ENCODE measurements around the gene IFNL1. TPM values are rescaled to one million over a fixed set of nuclear protein-coding genes. Genes with fewer than 3 reads are reported as not detected.

The IFNL1 gene
- total and polyA plus RNA-seq, 9 of the 15 experiments (the other 6 are each of a cell fraction or from before 2014, with no cell fraction given) = not detected

GRCh38 chr19:39333507-39333906 is 37.3 kb downstream of the IFNL1 start (continued):
- TF ChIP-seq CTCFL (IDR thresholded peaks at IDR 0.05; ENCODE audit: borderline replicate concordance, insufficient read depth, low read depth, low read length, poor library complexity, severe bottlenecking) = no peak

DNA sequence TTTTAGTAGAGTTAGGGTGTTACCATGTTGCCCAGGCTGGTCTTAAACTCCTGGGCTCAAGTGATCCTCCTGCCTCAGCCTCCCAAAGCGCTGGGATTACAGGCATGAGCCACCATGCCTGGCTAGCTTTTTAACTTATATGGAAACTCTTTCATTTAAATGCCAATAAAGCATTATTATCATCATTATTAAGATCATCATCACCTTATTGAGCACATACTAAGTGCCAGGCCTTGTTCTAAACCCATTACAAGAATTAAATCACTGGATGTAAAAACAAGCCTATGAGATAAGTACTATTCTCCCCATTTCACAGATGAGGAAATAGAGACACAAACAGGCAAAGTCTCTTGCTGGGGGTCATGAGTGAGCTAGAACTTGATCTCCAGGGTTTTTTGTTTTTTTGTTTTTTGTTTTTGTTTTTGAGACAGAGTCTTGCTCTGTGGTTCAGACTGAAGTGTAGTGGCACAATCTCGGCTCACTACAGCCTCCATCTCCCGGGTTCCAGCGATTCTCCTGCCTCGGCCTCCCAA is 38.3 kb downstream of the IFNL1 start:
- Histone ChIP-seq H3K27ac (ENCODE audit: extremely low read depth, low read depth, low read length) (no peak overlapping the region), H3K36me3 (ENCODE audit: control insufficient read depth, insufficient read depth, low read length) (no peaks in the 10 kb centered on the region), H3K9me1 (ENCODE audit: control insufficient read depth, insufficient read depth, low read length) (no peaks in the 10 kb centered on the region), H3K79me2 (ENCODE audit: control insufficient read depth, insufficient read depth, low read length) (no peaks in the 10 kb centered on the region), H3K27me3 (ENCODE audit: control insufficient read depth in 2 of 2, insufficient read depth in 2 of 2, low read length in 2 of 2) (no peaks in the 10 kb centered on the region), H3K9ac (ENCODE audit: insufficient read depth in 1 of 2, low read depth in 2 of 2, low read length in 2 of 2) (no peak overlapping the region), H4K20me1 (replicated peaks; ENCODE audit: control insufficient read depth, insufficient read depth, low read length) (no peaks in the 10 kb centered on the region), H2AFZ (ENCODE audit: low read depth, low read length) (no peak overlapping the region), H3K9me3 (replicated peaks; ENCODE audit: control insufficient read depth, insufficient read depth, low read depth, low read length) (no peaks in the 10 kb centered on the region), H3K4me1 (replicated peaks in 1 of 2; ENCODE audit: control insufficient read depth in 2 of 2, insufficient read depth in 2 of 2, low read length in 2 of 2) (peaks cover 11 to 20% of the 10 kb centered on the region in 2 experiments), H3K4me3 (no peak overlapping the region; the same call in 1 of the 2 replicates), H3K4me2 (ENCODE audit: insufficient read depth, low read length) (no peak overlapping the region)
- 86% methylated on average over 5 of the region's 5 CpGs for WGBS (ENCODE audit: insufficient coverage, low coverage, missing lambda C conversion rate)
- ATAC-seq = no peak
- intact Hi-C loops (cut with micrococcal nuclease) = no loop called here
- ChIA-PET POLR2A (interaction anchor here (0.6 kb wide), 2 partner anchors 31 to 1255 kb away, joined by 3 to 4 read pairs; no protein-coding TSS in a partner anchor), CTCF (ENCODE audit: low intra/inter-chr PET ratio) (no interaction called here)
- in situ Hi-C loops (cut with MboI) = no loop called here
- BruUV-seq (replicated peaks) = no TSS peak
- FAIRE-seq = no peak
- no peak for DNase-seq (ENCODE audit: extremely low read depth in 1 of 4, low spot score in 3 of 4)
- TF ChIP-seq SMARCE1 (IDR thresholded peaks at IDR 0.05) (no peak), HDAC1 (IDR thresholded peaks at IDR 0.05) (no peak), ADNP (tag; IDR thresholded peaks at IDR 0.05) (0 out of 2 replicates have a peak, but pooled peaks have one; percentile 14), BCOR (IDR thresholded peaks at IDR 0.05) (peak; percentile 90), SRSF3 (IDR thresholded peaks at IDR 0.05; ENCODE audit: insufficient read depth, low read length) (no peak), MTA2 (IDR thresholded peaks at IDR 0.05; ENCODE audit: low read depth) (no peak), ZC3H4 (CRISPR knock-in tag; IDR thresholded peaks at IDR 0.05; ENCODE audit: borderline replicate concordance) (no peak), RBM25 (IDR thresholded peaks at IDR 0.05; ENCODE audit: low read depth, low read length, severe bottlenecking) (peak; percentile 95), FOXK2 (conservative IDR thresholded peaks at IDR 0.05 in 1 of 2, IDR thresholded peaks at IDR 0.05 in 1 of 2; ENCODE audit: low read depth in 2 of 2) (no peak), RCOR1 (IDR thresholded peaks at IDR 0.05; ENCODE audit: borderline replicate concordance in 1 of 2, low read depth in 2 of 2, low read length in 2 of 2) (0 out of 4 replicates have a peak, but pooled peaks of 1 of the 2 experiments have one; percentile 6)
- TF ChIP-seq, protein P1, sequence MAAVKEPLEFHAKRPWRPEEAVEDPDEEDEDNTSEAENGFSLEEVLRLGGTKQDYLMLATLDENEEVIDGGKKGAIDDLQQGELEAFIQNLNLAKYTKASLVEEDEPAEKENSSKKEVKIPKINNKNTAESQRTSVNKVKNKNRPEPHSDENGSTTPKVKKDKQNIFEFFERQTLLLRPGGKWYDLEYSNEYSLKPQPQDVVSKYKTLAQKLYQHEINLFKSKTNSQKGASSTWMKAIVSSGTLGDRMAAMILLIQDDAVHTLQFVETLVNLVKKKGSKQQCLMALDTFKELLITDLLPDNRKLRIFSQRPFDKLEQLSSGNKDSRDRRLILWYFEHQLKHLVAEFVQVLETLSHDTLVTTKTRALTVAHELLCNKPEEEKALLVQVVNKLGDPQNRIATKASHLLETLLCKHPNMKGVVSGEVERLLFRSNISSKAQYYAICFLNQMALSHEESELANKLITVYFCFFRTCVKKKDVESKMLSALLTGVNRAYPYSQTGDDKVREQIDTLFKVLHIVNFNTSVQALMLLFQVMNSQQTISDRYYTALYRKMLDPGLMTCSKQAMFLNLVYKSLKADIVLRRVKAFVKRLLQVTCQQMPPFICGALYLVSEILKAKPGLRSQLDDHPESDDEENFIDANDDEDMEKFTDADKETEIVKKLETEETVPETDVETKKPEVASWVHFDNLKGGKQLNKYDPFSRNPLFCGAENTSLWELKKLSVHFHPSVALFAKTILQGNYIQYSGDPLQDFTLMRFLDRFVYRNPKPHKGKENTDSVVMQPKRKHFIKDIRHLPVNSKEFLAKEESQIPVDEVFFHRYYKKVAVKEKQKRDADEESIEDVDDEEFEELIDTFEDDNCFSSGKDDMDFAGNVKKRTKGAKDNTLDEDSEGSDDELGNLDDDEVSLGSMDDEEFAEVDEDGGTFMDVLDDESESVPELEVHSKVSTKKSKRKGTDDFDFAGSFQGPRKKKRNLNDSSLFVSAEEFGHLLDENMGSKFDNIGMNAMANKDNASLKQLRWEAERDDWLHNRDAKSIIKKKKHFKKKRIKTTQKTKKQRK (IDR thresholded peaks at IDR 0.05; ENCODE audit: borderline replicate concordance, low read depth, low read length) = no peak
- TF ChIP-seq, protein P2, sequence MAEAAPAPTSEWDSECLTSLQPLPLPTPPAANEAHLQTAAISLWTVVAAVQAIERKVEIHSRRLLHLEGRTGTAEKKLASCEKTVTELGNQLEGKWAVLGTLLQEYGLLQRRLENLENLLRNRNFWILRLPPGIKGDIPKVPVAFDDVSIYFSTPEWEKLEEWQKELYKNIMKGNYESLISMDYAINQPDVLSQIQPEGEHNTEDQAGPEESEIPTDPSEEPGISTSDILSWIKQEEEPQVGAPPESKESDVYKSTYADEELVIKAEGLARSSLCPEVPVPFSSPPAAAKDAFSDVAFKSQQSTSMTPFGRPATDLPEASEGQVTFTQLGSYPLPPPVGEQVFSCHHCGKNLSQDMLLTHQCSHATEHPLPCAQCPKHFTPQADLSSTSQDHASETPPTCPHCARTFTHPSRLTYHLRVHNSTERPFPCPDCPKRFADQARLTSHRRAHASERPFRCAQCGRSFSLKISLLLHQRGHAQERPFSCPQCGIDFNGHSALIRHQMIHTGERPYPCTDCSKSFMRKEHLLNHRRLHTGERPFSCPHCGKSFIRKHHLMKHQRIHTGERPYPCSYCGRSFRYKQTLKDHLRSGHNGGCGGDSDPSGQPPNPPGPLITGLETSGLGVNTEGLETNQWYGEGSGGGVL (CRISPR knock-in tag; IDR thresholded peaks at IDR 0.05) = no peak
